Vagina (tissue), 2 donors: ENCODE results near the gene TJP3. TPM values are rescaled to one million over a fixed set of nuclear protein-coding genes. Genes with fewer than 3 reads are reported as not detected.

Experiments
- DNase-seq, 2 donors: peaks; one replicate each; pipeline ENCODE4 v3.0.0-alpha.2; 2017; ENCODE audit errors: extremely low spot score in 2 of 2
- H3K27ac ChIP-seq: fragments of 200-600 bp; sonication (generic); one replicate; pipeline ENCODE4 v1.5.1; 2019
- H3K27me3 ChIP-seq: fragments of 200-600 bp; sonication (generic); one replicate; pipeline ENCODE4 v1.5.1; 2019
- H3K36me3 ChIP-seq, 2 donors: fragments of 200-600 bp; sonication (generic); one replicate each; pipeline ENCODE4 v1.5.1; 2017 to 2019
- H3K4me1 ChIP-seq: fragments of 200-600 bp; sonication (generic); one replicate; pipeline ENCODE4 v1.5.1; 2019
- H3K4me3 ChIP-seq, 2 donors: fragments of 200-600 bp; sonication (generic); 1 replicate in 1 of 2; 2 replicates in 1 of 2; pipeline ENCODE4 v1.5.1; 2016 to 2019
- H3K9me3 ChIP-seq: fragments of 200-600 bp; sonication (generic); one replicate; pipeline ENCODE4 v1.5.1; 2019
- POLR2A ChIP-seq, 2 donors: fragments of 450-650 bp; IDR thresholded peaks; one replicate each; pipeline ENCODE4 v1.6.1; 2017; ENCODE audit warnings: antibody characterized with exemption in 2 of 2, mild to moderate bottlenecking in 2 of 2, moderate library complexity in 2 of 2
- POLR2AphosphoS5 ChIP-seq, 2 donors: sonication (generic); formaldehyde crosslinking; IDR thresholded peaks; one replicate each; pipeline ENCODE4 v1.9.0; 2017; ENCODE audit warnings: antibody characterized with exemption in 2 of 2, mild to moderate bottlenecking in 2 of 2, low read depth in 1 of 2; ENCODE audit not compliant: insufficient read depth in 1 of 2
- intact Hi-C: fragments of 100-400 bp; cut with DNase I; formaldehyde crosslinking; loops from one replicate; pipeline ENCODE4 v1.15.1; 2023
- total RNA-seq: library from RNA; depleted of rRNA; stranded (reverse); fragments of >200 nt; gene quantifications from one replicate; pipeline ENCODE4 v1.2.3, GENCODE V29; 2016
- TF ChIP-seq, protein P1 (sequence below), 3 experiments: fragments of 450-650 bp in 2 of 3; fragments of 200-600 bp in 1 of 3; sonication (generic) in 1 of 3; IDR thresholded peaks; one replicate each; pipeline ENCODE4 v1.5.1; 2017 to 2019; ENCODE audit warnings: antibody characterized with exemption in 3 of 3, mild to moderate bottlenecking in 2 of 3, moderate library complexity in 2 of 3

Gene TJP3
- total RNA-seq, 1 donor from 2014 or later = 17.7 TPM

GRCh38 chr19:3766520-3766919, 58.3 kb downstream of the TJP3 start:
- Histone ChIP-seq H3K36me3 (peaks cover 0 to 33% of the 10 kb centered on the region in 2 donors), H3K9me3 (no peaks in the 10 kb centered on the region), H3K4me1 (peaks cover 12% of the 10 kb centered on the region), H3K4me3 (no peak overlapping the region), H3K27me3 (no peaks in the 10 kb centered on the region), H3K27ac (no peak overlapping the region)
- TF ChIP-seq POLR2AphosphoS5 (IDR thresholded peaks at IDR 0.05; ENCODE audit: insufficient read depth in 1 of 2, low read depth in 1 of 2) = no peak
- TF ChIP-seq, protein P1, sequence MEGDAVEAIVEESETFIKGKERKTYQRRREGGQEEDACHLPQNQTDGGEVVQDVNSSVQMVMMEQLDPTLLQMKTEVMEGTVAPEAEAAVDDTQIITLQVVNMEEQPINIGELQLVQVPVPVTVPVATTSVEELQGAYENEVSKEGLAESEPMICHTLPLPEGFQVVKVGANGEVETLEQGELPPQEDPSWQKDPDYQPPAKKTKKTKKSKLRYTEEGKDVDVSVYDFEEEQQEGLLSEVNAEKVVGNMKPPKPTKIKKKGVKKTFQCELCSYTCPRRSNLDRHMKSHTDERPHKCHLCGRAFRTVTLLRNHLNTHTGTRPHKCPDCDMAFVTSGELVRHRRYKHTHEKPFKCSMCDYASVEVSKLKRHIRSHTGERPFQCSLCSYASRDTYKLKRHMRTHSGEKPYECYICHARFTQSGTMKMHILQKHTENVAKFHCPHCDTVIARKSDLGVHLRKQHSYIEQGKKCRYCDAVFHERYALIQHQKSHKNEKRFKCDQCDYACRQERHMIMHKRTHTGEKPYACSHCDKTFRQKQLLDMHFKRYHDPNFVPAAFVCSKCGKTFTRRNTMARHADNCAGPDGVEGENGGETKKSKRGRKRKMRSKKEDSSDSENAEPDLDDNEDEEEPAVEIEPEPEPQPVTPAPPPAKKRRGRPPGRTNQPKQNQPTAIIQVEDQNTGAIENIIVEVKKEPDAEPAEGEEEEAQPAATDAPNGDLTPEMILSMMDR (IDR thresholded peaks at IDR 0.05) = no peak
- TF ChIP-seq POLR2A (IDR thresholded peaks at IDR 0.05) = no peak
- intact Hi-C loops = no loop called here
- DNase-seq = no peak

- TF ChIP-seq POLR2A (IDR thresholded peaks at IDR 0.05) (no peak), POLR2AphosphoS5 (IDR thresholded peaks at IDR 0.05; ENCODE audit: insufficient read depth in 1 of 2, low read depth in 1 of 2) (no peak)
- TF ChIP-seq, protein P1 (IDR thresholded peaks at IDR 0.05) = no peak
- H3K4me1 ChIP-seq = peaks cover 12% of the 10 kb centered on the region
- no peak for DNase-seq
- no peak overlapping the region for H3K4me3 ChIP-seq
- intact Hi-C loops = no loop called here
- no peak overlapping the region for H3K27ac ChIP-seq
- H3K9me3 ChIP-seq = no peaks in the 10 kb centered on the region
- H3K36me3 ChIP-seq = peaks cover 0 to 33% of the 10 kb centered on the region in 2 donors
- no peaks in the 10 kb centered on the region for H3K27me3 ChIP-seq
These were observed 58.9 kb downstream of the TJP3 start for GRCh38 chr19:3767050-3767449.

- no peak for DNase-seq
- TF ChIP-seq, protein P1 (IDR thresholded peaks at IDR 0.05) = no peak
- no peak for TF ChIP-seq POLR2AphosphoS5 (IDR thresholded peaks at IDR 0.05; ENCODE audit: insufficient read depth in 1 of 2, low read depth in 1 of 2)
- no peak for TF ChIP-seq POLR2A (IDR thresholded peaks at IDR 0.05)
- Histone ChIP-seq H3K27ac (no peak overlapping the region), H3K4me3 (no peak overlapping the region), H3K27me3 (no peaks in the 10 kb centered on the region), H3K36me3 (peaks cover 0 to 33% of the 10 kb centered on the region in 2 donors), H3K4me1 (peaks cover 10% of the 10 kb centered on the region), H3K9me3 (no peaks in the 10 kb centered on the region)
- intact Hi-C loops = no loop called here
These were observed 60.0 kb downstream of the TJP3 start for GRCh38 chr19:3768015-3768747.

DNA sequence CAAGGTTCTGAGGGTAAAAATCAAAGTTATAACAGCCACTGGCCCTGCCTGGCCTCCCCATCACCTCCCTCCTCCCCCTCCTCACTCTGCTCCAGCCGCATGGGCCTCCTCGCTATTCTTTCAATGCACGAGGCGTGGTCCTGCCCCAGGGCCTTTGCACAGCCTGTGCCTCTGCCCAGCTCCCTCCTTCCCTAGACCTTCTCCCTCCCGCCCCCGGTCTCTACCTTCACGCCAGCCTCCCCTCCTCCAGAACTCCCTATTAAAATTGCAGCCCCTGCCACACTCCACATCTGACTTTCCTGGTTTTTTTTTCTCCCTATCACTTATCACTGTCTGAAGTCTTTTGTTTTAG, 60.5 kb downstream of the TJP3 start:
- peaks cover 4% of the 10 kb centered on the region for H3K4me1 ChIP-seq
- DNase-seq = no peak
- no peaks in the 10 kb centered on the region for H3K27me3 ChIP-seq
- H3K36me3 ChIP-seq = peaks cover 0 to 33% of the 10 kb centered on the region in 2 donors
- H3K27ac ChIP-seq = no peak overlapping the region
- intact Hi-C loops = no loop called here
- no peak overlapping the region for H3K4me3 ChIP-seq
- H3K9me3 ChIP-seq = no peaks in the 10 kb centered on the region
- TF ChIP-seq, protein P1 (IDR thresholded peaks at IDR 0.05) = no peak
- no peak for TF ChIP-seq POLR2A (IDR thresholded peaks at IDR 0.05)
- no peak for TF ChIP-seq POLR2AphosphoS5 (IDR thresholded peaks at IDR 0.05; ENCODE audit: insufficient read depth in 1 of 2, low read depth in 1 of 2)

DNA sequence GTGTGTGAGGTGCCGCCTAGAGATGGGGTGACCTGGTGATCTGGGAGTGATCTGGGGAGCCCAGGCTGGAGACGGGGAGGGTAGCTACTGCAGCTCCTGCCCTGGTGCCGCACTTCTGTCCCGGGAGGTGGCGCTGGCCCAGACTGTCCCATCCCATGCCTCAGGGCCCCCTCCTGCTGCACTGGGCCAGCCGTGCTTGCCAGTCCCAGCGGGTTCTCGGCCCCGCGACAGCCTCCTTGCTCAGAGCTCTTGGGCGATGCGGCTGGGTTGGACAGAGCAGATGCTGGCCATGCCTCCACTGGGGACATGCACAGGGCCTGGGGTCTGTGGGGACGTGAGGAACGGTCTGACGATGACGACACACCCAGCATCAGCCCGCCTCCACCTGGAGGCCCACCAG, 61.3 kb downstream of the TJP3 start:
- H3K27me3 ChIP-seq = no peaks in the 10 kb centered on the region
- no peak overlapping the region for H3K4me3 ChIP-seq
- H3K36me3 ChIP-seq = peaks cover 0 to 33% of the 10 kb centered on the region in 2 donors
- no peak for DNase-seq
- no peak overlapping the region for H3K27ac ChIP-seq
- H3K4me1 ChIP-seq = no peaks in the 10 kb centered on the region
- intact Hi-C loops = no loop called here
- no peak for TF ChIP-seq POLR2AphosphoS5 (IDR thresholded peaks at IDR 0.05; ENCODE audit: insufficient read depth in 1 of 2, low read depth in 1 of 2)
- TF ChIP-seq POLR2A (IDR thresholded peaks at IDR 0.05) = no peak
- TF ChIP-seq, protein P1 (IDR thresholded peaks at IDR 0.05) = no peak
- no peaks in the 10 kb centered on the region for H3K9me3 ChIP-seq
